AG04449 (cell line): ENCODE data around the gene HBQ1.
A peak's percentile ranks its signal among the peaks of the same experiment; 100 is the strongest.

ENCODE experiments used
- CTCF ChIA-PET: fragments of 350-600 bp; formaldehyde crosslinking; extraction: SDS; loops from one replicate; lab custom pipeline; 2021; ENCODE audit warnings: antibody characterized with exemption; lab: Yijun Ruan, JAX
- POLR2A ChIA-PET: fragments of 400-600, 350-600 bp; formaldehyde crosslinking; extraction: SDS; loops from one replicate; lab custom pipeline; 2020; ENCODE audit warnings: antibody characterized with exemption, inconsistent platforms; lab: Yijun Ruan, JAX
- DNase-seq: peaks from one replicate; pipeline ENCODE4 v3.0.0-alpha.2; 2010; ENCODE audit warnings: low read depth, low spot score
- H3K4me3 ChIP-seq: 2 replicates; pipeline ENCODE4 v1.5.1; 2011; ENCODE audit warnings: low read depth, mild to moderate bottlenecking, control low read depth, low read length
- TF ChIP-seq, protein P1 (sequence below): IDR thresholded peaks from one replicate; pipeline ENCODE4 v1.5.1; 2011; ENCODE audit warnings: mild to moderate bottlenecking, moderate library complexity, low read length, control low read depth, inconsistent platforms; ENCODE audit not compliant: insufficient read depth; ENCODE audit errors: missing control alignments

HBQ1 gene

DNA sequence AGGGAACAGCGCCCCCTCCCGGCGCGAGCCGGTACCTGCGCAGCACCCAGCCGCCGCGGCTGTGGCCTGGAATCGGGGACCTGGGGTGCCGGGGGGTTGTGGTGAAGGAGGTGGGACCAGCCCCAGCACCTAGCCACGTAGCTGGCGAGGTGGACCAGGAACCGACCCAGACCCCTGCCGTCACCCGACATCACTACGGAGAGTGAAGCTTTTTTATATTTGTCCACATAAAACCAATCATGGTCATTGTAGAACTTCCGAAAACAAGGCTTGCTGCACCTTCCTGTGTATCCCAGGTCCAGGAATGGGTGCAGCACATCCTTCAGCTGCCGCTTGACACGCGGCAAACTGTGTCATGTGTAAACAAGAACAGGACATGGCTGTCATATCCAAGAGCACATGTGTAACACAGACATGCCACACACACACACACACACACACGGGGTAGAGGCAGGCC is 1.3 kb downstream of the HBQ1 start:
- no peak overlapping the region; the same call in 1 of the 2 replicates for H3K4me3 ChIP-seq
- no peak for DNase-seq
- ChIA-PET CTCF (interaction anchor here (0.6 to 6.9 kb wide), 35 partner anchors 10 to 251 kb away, joined by 3 to 126 read pairs (median 4); partner anchors contain the start of gene FAM234A), POLR2A (interaction anchor here (1.4 kb wide), 1 partner anchor 75 kb away, joined by 5 read pairs; no protein-coding TSS in a partner anchor)
- TF ChIP-seq, protein P1, sequence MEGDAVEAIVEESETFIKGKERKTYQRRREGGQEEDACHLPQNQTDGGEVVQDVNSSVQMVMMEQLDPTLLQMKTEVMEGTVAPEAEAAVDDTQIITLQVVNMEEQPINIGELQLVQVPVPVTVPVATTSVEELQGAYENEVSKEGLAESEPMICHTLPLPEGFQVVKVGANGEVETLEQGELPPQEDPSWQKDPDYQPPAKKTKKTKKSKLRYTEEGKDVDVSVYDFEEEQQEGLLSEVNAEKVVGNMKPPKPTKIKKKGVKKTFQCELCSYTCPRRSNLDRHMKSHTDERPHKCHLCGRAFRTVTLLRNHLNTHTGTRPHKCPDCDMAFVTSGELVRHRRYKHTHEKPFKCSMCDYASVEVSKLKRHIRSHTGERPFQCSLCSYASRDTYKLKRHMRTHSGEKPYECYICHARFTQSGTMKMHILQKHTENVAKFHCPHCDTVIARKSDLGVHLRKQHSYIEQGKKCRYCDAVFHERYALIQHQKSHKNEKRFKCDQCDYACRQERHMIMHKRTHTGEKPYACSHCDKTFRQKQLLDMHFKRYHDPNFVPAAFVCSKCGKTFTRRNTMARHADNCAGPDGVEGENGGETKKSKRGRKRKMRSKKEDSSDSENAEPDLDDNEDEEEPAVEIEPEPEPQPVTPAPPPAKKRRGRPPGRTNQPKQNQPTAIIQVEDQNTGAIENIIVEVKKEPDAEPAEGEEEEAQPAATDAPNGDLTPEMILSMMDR: peak; percentile 98

DNA sequence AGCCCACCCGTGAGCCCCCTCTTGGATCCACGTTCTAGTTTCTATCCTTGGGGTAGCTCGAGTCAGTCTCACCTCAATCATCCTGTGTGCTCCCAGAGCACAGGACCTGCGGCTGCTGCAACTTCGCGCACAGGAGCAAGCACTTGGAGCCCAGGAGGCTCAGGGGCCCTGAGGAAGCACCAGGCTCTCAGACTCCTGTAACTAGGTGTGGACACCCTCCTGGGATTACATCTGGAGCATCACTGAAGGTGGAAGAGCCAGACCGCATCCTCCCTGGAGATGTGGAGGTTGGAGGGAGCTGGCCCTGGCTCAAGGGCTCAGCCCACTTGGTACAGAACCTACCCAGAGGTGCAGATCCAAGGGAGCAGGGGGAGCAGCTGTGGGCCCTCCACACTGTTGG is 2.7 kb downstream of the HBQ1 start:
- DNase-seq: no peak
- no peak overlapping the region for H3K4me3 ChIP-seq
- ChIA-PET CTCF (interaction anchor here (0.9 to 6.9 kb wide), 9 partner anchors 10 to 120 kb away, joined by 3 to 126 read pairs (median 19); no protein-coding TSS in a partner anchor), POLR2A (interaction anchor here (1.1 kb wide), 1 partner anchor 111 kb away, joined by 4 read pairs; no protein-coding TSS in a partner anchor)
- TF ChIP-seq, protein P1: no peak

DNA sequence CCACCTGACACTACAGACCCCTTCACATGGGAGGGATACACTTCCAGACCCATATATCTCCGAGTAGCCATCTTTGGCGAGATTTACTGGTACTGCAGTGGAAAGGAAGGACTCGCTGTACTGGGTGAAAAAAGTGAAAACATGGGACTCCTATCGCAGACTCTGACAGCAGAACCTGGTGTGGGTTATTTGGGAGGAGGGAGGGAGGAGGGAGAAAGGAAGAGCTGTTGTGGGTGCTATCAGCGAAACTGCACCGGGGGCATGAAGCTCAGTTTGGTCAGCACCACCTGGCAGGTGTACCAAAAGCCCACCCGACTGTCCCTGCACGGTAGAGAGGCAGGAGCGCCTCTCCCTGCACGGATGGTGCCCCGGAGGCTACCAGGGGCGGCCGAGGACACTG is 5.0 kb downstream of the HBQ1 start:
- ChIA-PET POLR2A (no interaction called here), CTCF (interaction anchor here (5.7 kb wide), 1 partner anchor 8 kb away, joined by 81 read pairs; no protein-coding TSS in a partner anchor)
- H3K4me3 ChIP-seq: no peak overlapping the region
- TF ChIP-seq, protein P1: no peak
- DNase-seq: no peak

DNA sequence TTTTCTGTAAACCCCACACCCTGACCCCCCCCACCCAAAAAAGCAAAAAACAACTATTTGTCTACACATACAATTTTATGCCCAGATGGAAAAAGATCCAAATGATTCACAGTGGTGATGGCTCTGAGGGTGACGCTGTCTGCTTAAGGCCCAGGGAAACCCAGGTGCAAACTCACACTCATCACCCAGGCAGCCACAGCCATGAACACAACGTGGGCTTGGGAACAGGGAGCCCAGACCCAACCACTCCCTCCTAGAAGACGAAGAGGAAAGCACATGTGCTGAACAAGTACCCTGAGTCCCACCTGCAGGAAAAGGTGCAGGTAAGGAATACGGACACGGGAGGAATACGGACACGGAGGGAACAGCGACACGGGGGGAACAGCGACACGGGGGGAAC is 5.4 kb downstream of the HBQ1 start:
- TF ChIP-seq, protein P1: no peak
- POLR2A ChIA-PET: no interaction called here
- CTCF ChIA-PET: interaction anchor here (5.7 kb wide), 1 partner anchor 8 kb away, joined by 81 read pairs; no protein-coding TSS in a partner anchor
- no peak overlapping the region for H3K4me3 ChIP-seq
- DNase-seq: no peak

DNA sequence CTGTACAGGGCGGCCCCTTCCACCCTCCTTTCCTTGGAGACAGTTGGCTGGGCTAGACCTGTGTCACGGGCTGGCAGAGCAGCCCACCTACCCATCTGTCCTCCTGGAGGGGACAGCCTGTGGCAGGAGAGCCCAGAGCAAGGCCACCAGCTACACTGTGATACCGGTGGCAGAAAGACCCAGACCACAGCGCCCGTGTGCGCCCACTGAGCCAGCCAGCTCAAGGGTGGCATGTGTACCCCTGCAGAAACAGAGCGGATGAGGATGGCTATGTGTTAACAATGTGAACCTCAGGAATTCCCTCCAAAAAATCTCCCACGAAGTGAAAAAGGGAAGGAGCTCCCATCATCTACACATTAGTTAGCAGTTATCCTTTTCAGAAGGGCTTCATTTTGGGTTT is 7.1 kb downstream of the HBQ1 start:
- ChIA-PET CTCF (interaction anchor here (0.7 to 1.1 kb wide), 2 partner anchors 70 to 122 kb away, joined by 3 read pairs; no protein-coding TSS in a partner anchor), POLR2A (no interaction called here)
- DNase-seq: no peak
- TF ChIP-seq, protein P1: no peak
- H3K4me3 ChIP-seq: no peak overlapping the region

DNA sequence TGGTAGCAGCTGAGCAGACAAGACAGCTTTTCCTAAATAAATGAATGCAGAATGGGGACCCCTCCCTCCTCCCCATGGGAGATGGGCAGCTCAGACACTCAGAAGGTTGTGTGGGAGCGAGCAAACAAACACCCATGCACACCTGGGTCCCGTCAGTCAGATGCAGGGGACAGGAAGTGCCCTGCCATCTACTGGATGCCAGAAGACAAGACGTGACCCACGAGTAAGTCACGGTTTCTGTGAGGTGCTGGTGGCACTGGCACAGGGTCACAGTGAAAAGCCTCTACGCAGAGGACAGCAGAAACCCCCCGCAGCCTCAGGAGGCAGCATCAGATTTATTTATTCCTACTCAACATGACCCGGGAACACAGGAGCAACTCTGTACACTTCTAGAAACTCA is 8.4 kb downstream of the HBQ1 start:
- CTCF ChIA-PET: interaction anchor here (0.8 to 9.6 kb wide), 4 partner anchors 6 to 123 kb away, joined by 3 to 81 read pairs (median 6); partner anchors contain the start of gene HBQ1
- POLR2A ChIA-PET: no interaction called here
- no peak overlapping the region for H3K4me3 ChIP-seq
- TF ChIP-seq, protein P1: no peak
- no peak for DNase-seq
